Activated B cell treated with CpG ODN at 0.5 μM for 24 hours (primary cell): ENCODE data around the gene DUS3L. TPM values are rescaled to one million over a fixed set of nuclear protein-coding genes. Genes with fewer than 3 reads are reported as not detected.

ENCODE experiments used
- ATAC-seq: fragments of 200-7000 bp; cut with Tn5 transposase; one replicate; pipeline ENCODE4 v1.10.0; 2021; ENCODE audit warnings: low read depth, mild to moderate bottlenecking, moderate library complexity
- CTCF ChIA-PET: fragments of 350-600 bp; sonication (Branson Sonifier 250); formaldehyde crosslinking; loops from one replicate; lab custom pipeline; 2021; ENCODE audit warnings: antibody characterized with exemption; lab: Charles Lee
- POLR2A ChIA-PET: fragments of 350-600 bp; sonication (Branson Sonifier 250); formaldehyde crosslinking; loops from one replicate; lab custom pipeline; 2021; ENCODE audit warnings: antibody characterized with exemption; lab: Charles Lee
- DNase-seq: peaks from one replicate; pipeline ENCODE4 v3.0.0; 2022
- H3K27ac Mint-ChIP-seq: one replicate; pipeline ENCODE4 v1.8.0; 2020; ENCODE audit warnings: mixed read lengths
- H3K27me3 Mint-ChIP-seq: one replicate; pipeline ENCODE4 v1.8.0; 2021; ENCODE audit warnings: mixed read lengths
- H3K36me3 Mint-ChIP-seq: one replicate; pipeline ENCODE4 v1.8.0; 2021; ENCODE audit warnings: low read depth, mixed read lengths
- H3K4me1 Mint-ChIP-seq: one replicate; pipeline ENCODE4 v1.8.0; 2021; ENCODE audit warnings: mixed read lengths
- H3K4me3 Mint-ChIP-seq: one replicate; pipeline ENCODE4 v1.8.0; 2020; ENCODE audit warnings: mild to moderate bottlenecking, mixed read lengths
- H3K9me3 Mint-ChIP-seq: one replicate; pipeline ENCODE4 v1.8.0; 2020; ENCODE audit warnings: mixed read lengths
- CTCF ChIP-seq: fragments of 200-600 bp; IDR thresholded peaks from one replicate; pipeline ENCODE4 v1.8.0; 2022; ENCODE audit warnings: antibody characterized with exemption, mild to moderate bottlenecking
- intact Hi-C: fragments of 100-400 bp; cut with micrococcal nuclease; formaldehyde crosslinking; loops from one replicate; pipeline ENCODE4 v1.15.1; 2024
- total RNA-seq: library from RNA; stranded (reverse); gene quantifications from 2 replicates; pipeline ENCODE4 v1.2.3, GENCODE V29; 2022

DUS3L gene
- total RNA-seq, 1 donor from 2014 or later: 89.1 TPM

- Mint-ChIP-seq H3K36me3 (peaks cover 52% of the 10 kb centered on the region), H3K27me3 (peaks cover 3% of the 10 kb centered on the region), H3K4me3 (no peak overlapping the region), H3K27ac (no peak overlapping the region), H3K9me3 (no peaks in the 10 kb centered on the region), H3K4me1 (peaks cover 15% of the 10 kb centered on the region)
- CTCF ChIA-PET: interaction anchor here (2.3 kb wide), 1 partner anchor 15 kb away, joined by 10 read pairs; no protein-coding TSS in a partner anchor
- intact Hi-C loops: no loop called here
- POLR2A ChIA-PET: interaction anchor here (1.5 to 2.9 kb wide), 3 partner anchors 39 to 166 kb away, joined by 4 to 15 read pairs (median 5); partner anchors contain the start of genes SAFB, SAFB2 and VMAC
- ATAC-seq (no peak), DNase-seq (no peak)
- TF ChIP-seq CTCF: no peak
These were observed 1.6 kb downstream of the DUS3L start for GRCh38 chr19:5789351-5789761.

- peaks cover 15% of the 10 kb centered on the region for H3K4me1 Mint-ChIP-seq
- DNase-seq (no peak), ATAC-seq (no peak)
- no peak for TF ChIP-seq CTCF
- H3K9me3 Mint-ChIP-seq: no peaks in the 10 kb centered on the region
- intact Hi-C loops: no loop called here
- H3K36me3 Mint-ChIP-seq: peaks cover 58% of the 10 kb centered on the region
- ChIA-PET POLR2A (interaction anchor here (0.6 to 1.0 kb wide), 2 partner anchors 10 to 166 kb away, joined by 3 to 13 read pairs; partner anchors contain the start of gene SAFB2), CTCF (no interaction called here)
- H3K27me3 Mint-ChIP-seq: peaks cover 3% of the 10 kb centered on the region
- H3K27ac Mint-ChIP-seq: no peak overlapping the region
- H3K4me3 Mint-ChIP-seq: no peak overlapping the region
These were observed 2.5 kb downstream of the DUS3L start for GRCh38 chr19:5788422-5788821.

- no peak for DNase-seq
- intact Hi-C loops: no loop called here
- TF ChIP-seq CTCF: no peak
- Mint-ChIP-seq H3K4me1 (peaks cover 15% of the 10 kb centered on the region), H3K4me3 (no peak overlapping the region), H3K27me3 (no peaks in the 10 kb centered on the region), H3K27ac (no peak overlapping the region), H3K9me3 (no peaks in the 10 kb centered on the region), H3K36me3 (peaks cover 58% of the 10 kb centered on the region)
- ChIA-PET CTCF (no interaction called here), POLR2A (interaction anchor here (1.0 kb wide), 1 partner anchor 165 kb away, joined by 3 read pairs; the partner anchor contains the start of gene SAFB2)
- ATAC-seq: no peak
These were observed 3.4 kb downstream of the DUS3L start for GRCh38 chr19:5787409-5788182.

- peaks cover 58% of the 10 kb centered on the region for H3K36me3 Mint-ChIP-seq
- TF ChIP-seq CTCF: no peak
- no peaks in the 10 kb centered on the region for H3K9me3 Mint-ChIP-seq
- H3K4me1 Mint-ChIP-seq: peaks cover 15% of the 10 kb centered on the region
- H3K4me3 Mint-ChIP-seq: no peak overlapping the region
- DNase-seq (no peak), ATAC-seq (no peak)
- intact Hi-C loops: no loop called here
- no peaks in the 10 kb centered on the region for H3K27me3 Mint-ChIP-seq
- ChIA-PET POLR2A (no interaction called here), CTCF (no interaction called here)
- no peak overlapping the region for H3K27ac Mint-ChIP-seq
These were observed 4.2 kb downstream of the DUS3L start for GRCh38 chr19:5786593-5787408.

- no peak overlapping the region for H3K4me3 Mint-ChIP-seq
- POLR2A ChIA-PET: no interaction called here
- ATAC-seq: no peak
- no peaks in the 10 kb centered on the region for H3K9me3 Mint-ChIP-seq
- H3K4me1 Mint-ChIP-seq: peaks cover 7% of the 10 kb centered on the region
- H3K27ac Mint-ChIP-seq: no peak overlapping the region
- no peak for TF ChIP-seq CTCF
- no peaks in the 10 kb centered on the region for H3K27me3 Mint-ChIP-seq
- DNase-seq: no peak
- CTCF ChIA-PET: no interaction called here
- intact Hi-C loops: no loop called here
- H3K36me3 Mint-ChIP-seq: peaks cover 51% of the 10 kb centered on the region
These were observed 5.5 kb downstream of the DUS3L start for GRCh38 chr19:5785423-5785822.
